GM18951 (cell line): ENCODE data around the gene ACTR5.

Experiments used
- POLR2A ChIP-seq: IDR thresholded peaks from 4 replicates; pipeline ENCODE4 v1.6.1; 2011; ENCODE audit warnings: mild to moderate bottlenecking; ENCODE audit not compliant: insufficient read length, insufficient read depth; ENCODE audit errors: extremely low read depth
- in situ Hi-C: fragments of 300-500 bp; cut with MboI; formaldehyde crosslinking; loops from one replicate; pipeline ENCODE4 v1.12.0; 2022; ENCODE audit warnings: low sequenced_read_pairs, mixed read lengths, inconsistent platforms; ENCODE audit not compliant: unreplicated experiment

ACTR5 gene

GRCh38 chr20:38735172-38735571 lies 13.1 kb upstream of the ACTR5 start:
- in situ Hi-C loops, result no loop called here

GRCh38 chr20:38737887-38738286 lies 10.4 kb upstream of the ACTR5 start:
- no peak for TF ChIP-seq POLR2A
- in situ Hi-C loops, result no loop called here

More at GRCh38 chr20:38735172-38735571, 13.1 kb upstream of the ACTR5 start:
- TF ChIP-seq POLR2A, result no peak

DNA sequence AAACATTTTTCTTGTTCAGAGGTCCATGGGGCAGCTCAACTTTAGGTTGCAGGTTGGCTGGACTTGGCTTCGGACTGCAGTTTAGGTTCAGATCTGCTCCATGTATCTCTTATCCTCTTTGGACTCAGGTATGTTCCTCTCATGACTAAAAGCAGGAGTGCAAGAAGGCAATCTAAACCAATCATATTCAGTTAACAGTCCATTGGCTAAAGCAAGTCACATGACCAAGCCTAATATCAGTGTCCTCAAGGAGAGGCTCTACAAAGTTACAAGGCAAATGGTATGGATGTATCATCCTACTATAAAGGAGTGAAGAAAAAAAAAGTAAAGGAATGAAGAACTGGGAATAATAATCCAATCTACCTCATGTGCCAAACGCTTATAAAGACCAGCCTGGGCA lies 2.5 kb upstream of the ACTR5 start:
- in situ Hi-C loops, result no loop called here
- no peak for TF ChIP-seq POLR2A

- in situ Hi-C loops, result no loop called here
These were observed 664 bp upstream of the ACTR5 start for GRCh38 chr20:38747495-38748096.

GRCh38 chr20:38748861-38749149 lies 545 bp downstream of the ACTR5 start:
- in situ Hi-C loops, result no loop called here
- no peak for TF ChIP-seq POLR2A

More at GRCh38 chr20:38747495-38748096, 664 bp upstream of the ACTR5 start:
- no peak for TF ChIP-seq POLR2A

DNA sequence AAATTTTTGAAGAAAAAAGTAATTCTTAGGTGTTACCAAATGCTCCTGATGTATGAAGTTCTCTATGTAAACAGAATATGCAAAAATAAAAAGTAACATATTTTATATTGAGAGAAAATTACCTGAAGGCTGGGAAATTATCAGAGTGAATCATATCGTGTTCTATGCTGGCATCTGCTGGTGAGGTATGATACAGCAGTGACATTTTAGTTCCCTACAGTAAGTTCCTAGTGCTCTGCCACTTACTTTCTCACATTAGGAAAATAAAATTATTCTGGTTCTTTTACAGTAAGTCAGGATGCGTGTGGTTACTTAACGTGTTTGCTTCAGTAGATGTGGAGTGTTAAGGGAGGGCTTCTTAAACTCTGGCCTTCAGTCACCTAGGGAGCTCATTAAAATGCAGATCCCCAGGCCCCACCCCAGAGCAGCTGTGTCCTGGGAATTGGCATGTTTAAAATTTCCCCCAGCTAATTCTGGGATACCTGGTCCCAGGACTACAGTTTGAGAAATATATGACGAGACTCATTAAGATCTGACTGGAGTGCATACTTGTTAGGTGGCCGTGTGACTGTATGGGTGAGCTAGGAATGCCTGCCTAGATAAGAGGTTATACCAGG lies 3.2 kb downstream of the ACTR5 start:
- in situ Hi-C loops, result loop anchor here (10.0 kb wide), 1 partner anchor 97 kb away; no protein-coding TSS in a partner anchor

DNA sequence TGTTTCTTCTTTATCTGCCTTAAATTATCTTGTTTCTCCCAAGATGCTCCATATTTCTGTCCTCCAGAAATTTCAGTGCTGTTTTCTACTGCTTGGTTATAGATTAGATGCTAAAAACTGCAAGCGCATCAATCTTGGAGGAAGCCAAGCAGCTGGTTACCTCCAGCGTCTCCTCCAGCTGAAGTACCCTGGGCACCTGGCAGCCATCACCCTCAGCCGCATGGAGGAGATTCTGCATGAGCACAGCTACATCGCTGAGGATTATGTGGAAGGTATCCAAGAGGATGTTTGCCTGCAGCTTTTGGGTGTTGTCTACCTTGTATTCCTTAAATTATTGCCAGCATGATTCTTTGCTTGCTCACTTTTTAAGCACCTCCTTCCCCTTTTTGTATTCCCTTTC lies 3.8 kb downstream of the ACTR5 start:
- in situ Hi-C loops, result loop anchor here (10.0 kb wide), 1 partner anchor 97 kb away; no protein-coding TSS in a partner anchor

More for the DNA sequence above, 3.2 kb downstream of the ACTR5 start:
- TF ChIP-seq POLR2A, result no peak

DNA sequence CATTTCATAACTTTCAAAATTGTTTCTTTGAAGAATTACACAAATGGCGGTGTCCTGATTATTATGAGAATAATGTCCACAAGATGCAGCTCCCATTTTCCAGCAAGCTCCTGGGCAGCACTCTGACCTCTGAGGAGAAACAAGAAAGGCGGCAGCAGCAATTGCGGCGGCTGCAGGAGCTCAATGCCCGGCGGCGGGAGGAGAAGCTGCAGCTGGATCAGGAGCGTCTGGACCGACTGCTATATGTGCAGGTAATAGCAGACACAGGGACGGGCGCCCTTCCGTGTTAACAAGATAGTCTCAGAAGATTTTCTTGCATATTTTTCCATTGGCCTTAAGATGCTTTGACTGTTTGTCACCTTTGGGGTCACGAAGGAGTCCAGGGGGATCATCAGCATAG lies 6.7 kb downstream of the ACTR5 start:
- in situ Hi-C loops, result loop anchor here (10.0 kb wide), 1 partner anchor 100 kb away; no protein-coding TSS in a partner anchor
- no peak for TF ChIP-seq POLR2A

More for the DNA sequence above, 3.8 kb downstream of the ACTR5 start:
- TF ChIP-seq POLR2A, result no peak

GRCh38 chr20:38755324-38755910 lies 7.2 kb downstream of the ACTR5 start:
- in situ Hi-C loops, result loop anchor here (10.0 kb wide), 1 partner anchor 101 kb away; no protein-coding TSS in a partner anchor
- TF ChIP-seq POLR2A, result no peak

DNA sequence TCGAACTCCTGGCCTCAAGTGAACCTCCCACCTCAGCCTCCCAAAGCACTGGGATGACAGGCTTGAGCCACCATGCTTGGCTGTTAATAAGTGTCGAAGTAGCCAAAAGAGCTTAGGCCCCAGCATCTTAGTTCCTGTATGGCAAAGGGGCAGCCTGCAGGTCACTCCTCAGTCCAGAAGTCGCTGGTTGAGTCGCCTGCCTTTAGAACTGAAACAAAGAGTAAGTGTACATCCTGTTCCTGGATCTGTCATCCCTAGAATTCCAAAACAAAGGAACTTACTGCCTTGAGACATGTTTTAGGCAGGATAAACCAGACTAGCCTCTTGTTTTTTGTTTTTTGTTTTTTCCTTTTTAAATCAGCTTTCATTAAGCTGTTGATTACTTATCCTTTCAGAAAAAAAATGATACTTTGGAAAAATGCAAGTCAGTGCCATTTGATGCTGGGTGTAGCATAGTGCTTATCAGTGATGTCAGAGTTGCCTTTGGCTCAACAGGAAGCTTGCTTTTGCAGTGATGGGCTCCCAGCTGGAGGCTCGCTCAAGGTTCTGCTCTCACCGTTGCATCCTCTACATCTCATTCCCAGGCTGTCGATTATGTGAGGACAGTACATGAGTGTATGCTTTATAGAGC lies 9.0 kb downstream of the ACTR5 start:
- TF ChIP-seq POLR2A, result no peak
- in situ Hi-C loops, result loop anchor here (10.0 kb wide), 1 partner anchor 102 kb away; no protein-coding TSS in a partner anchor

DNA sequence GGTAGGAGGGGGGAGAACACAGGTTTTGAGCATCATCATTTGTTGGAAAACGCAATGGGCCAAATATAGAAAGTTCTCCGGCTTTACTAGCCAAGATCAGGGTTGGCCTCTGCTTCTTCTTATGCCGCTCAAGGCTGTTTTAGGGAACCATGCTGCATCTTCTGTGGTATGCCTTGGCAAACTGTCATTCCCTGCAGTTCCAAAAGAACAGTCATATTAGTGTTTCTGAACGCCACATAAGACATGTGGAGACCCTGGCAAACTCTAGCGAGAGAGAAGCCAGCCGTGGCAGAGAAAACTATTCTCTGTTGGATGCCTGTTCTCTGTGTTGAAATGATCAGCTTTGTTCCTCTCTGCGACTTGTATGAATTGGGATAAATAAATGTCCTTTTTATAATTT lies 10.8 kb downstream of the ACTR5 start:
- TF ChIP-seq POLR2A, result no peak
- in situ Hi-C loops, result loop anchor here (10.0 kb wide), 1 partner anchor 104 kb away; no protein-coding TSS in a partner anchor

- in situ Hi-C loops, result no loop called here
- TF ChIP-seq POLR2A, result no peak
These were observed 12.7 kb downstream of the ACTR5 start for GRCh38 chr20:38760978-38761377.

DNA sequence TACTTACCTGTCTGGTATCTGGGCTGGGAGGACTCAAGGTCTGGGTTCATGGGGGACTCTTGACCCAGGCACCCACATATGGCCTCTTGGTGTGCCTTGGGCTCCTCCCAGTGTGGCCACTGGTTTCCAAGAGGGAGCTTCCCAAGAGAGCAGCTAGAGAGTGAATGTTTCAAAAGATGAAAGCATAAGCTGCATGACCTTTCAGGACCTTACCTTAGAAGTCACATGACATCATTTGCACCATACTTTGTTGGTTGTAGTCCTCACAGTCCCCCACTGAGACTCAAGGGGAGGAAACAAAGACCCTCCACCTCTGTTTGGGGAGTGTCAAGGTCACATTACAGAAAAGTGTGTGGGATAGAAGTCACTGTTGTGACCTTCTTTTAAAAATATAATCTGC lies 13.9 kb downstream of the ACTR5 start:
- TF ChIP-seq POLR2A, result no peak
- in situ Hi-C loops, result no loop called here
